ENCODE results near the gene C1orf21. TPM values are rescaled to one million over a fixed set of nuclear protein-coding genes. Genes with fewer than 3 reads are reported as not detected.

The C1orf21 gene
- total RNA-seq, 2 experiments from 2014 or later, result 1.9 to 2.2 TPM

DNA sequence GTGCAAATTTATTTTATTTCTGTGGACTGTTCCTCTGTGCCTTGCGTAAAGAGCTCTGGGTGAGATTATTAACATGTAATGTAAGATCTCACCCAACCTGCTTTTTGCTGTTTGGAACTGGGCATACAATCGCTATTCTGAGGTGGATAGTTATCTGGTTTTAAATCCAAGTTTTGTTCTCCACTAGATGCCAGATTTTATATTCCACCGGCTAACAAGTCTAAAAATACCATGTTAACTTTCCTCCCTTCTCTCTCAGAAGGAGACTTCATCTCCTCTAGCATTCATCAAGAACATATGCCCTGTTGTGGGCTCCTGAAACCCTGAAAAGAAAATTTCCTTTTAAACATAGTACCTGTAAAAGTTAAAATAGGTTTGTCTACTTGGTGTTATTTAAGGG, 56.4 kb downstream of the C1orf21 start:
- intact Hi-C loops (cut with micrococcal nuclease), result no loop called here
- no peaks in the 10 kb centered on the region for H3K4me1 Mint-ChIP-seq (ENCODE audit: low read depth)
- no peak overlapping the region for H3K4me3 Mint-ChIP-seq
- POLR2A ChIA-PET, result no interaction called here
- no peaks in the 10 kb centered on the region for H3K36me3 Mint-ChIP-seq
- H3K27me3 Mint-ChIP-seq, result peaks cover 2% of the 10 kb centered on the region
- no peak overlapping the region for H3K27ac Mint-ChIP-seq
- DNase-seq, result no peak
- no peaks in the 10 kb centered on the region for H3K9me3 Mint-ChIP-seq
- CTCF ChIA-PET, result no interaction called here

DNA sequence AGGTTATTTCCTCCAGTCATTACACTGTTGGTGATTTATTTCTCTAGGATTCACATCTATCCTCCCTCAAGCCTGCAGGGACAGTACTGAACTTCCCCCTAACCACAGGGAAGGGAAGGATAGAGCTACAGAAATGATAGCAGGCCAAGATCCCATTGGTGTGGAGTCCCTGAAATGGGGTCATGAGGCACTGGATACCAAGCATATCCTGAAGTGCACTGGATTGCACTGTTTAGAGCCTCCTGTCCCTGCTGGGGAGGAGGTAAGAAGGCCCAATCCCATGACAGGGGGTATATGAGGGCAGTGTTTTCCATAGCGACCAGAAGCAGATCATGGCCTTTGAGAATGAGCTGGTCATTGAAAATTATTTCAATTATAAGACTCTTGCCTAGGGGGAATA, 56.8 kb downstream of the C1orf21 start:
- H3K4me1 Mint-ChIP-seq (ENCODE audit: low read depth), result no peaks in the 10 kb centered on the region
- POLR2A ChIA-PET, result no interaction called here
- peaks cover 2% of the 10 kb centered on the region for H3K27me3 Mint-ChIP-seq
- H3K36me3 Mint-ChIP-seq, result no peaks in the 10 kb centered on the region
- H3K4me3 Mint-ChIP-seq, result no peak overlapping the region
- no peak for DNase-seq
- no peaks in the 10 kb centered on the region for H3K9me3 Mint-ChIP-seq
- intact Hi-C loops (cut with micrococcal nuclease), result no loop called here
- H3K27ac Mint-ChIP-seq, result no peak overlapping the region
- CTCF ChIA-PET, result no interaction called here

DNA sequence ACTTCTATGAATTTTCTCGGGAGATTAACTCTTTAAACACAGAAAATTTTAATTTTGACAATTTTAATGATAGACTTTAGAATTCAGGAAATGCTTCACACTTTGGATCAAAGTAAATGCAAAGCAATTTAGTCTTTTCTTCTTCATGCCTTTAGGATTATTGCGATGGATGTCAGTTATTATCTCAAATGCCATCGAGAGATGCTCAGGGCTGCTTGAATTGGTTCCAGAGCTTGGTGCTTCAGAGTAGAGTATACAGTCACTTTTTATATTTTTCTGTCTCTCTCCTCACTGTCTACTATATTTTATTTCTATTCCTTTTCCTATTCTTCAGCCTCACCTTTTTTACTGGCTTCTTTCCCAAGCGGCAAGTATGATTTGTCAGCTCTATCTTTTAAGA, 59.2 kb downstream of the C1orf21 start:
- H3K4me3 Mint-ChIP-seq, result no peak overlapping the region
- H3K36me3 Mint-ChIP-seq, result no peaks in the 10 kb centered on the region
- H3K4me1 Mint-ChIP-seq (ENCODE audit: low read depth), result no peaks in the 10 kb centered on the region
- CTCF ChIA-PET, result no interaction called here
- no peak overlapping the region for H3K27ac Mint-ChIP-seq
- peaks cover 4% of the 10 kb centered on the region for H3K27me3 Mint-ChIP-seq
- DNase-seq, result no peak
- H3K9me3 Mint-ChIP-seq, result no peaks in the 10 kb centered on the region
- intact Hi-C loops (cut with micrococcal nuclease), result no loop called here
- POLR2A ChIA-PET, result interaction anchor here (0.6 kb wide), 1 partner anchor 39 kb away, joined by 3 read pairs; no protein-coding TSS in a partner anchor

GRCh38 chr1:184447651-184448185, 60.9 kb downstream of the C1orf21 start:
- ChIA-PET POLR2A (no interaction called here), CTCF (no interaction called here)
- H3K27ac Mint-ChIP-seq, result no peak overlapping the region
- H3K9me3 Mint-ChIP-seq, result no peaks in the 10 kb centered on the region
- H3K36me3 Mint-ChIP-seq, result no peaks in the 10 kb centered on the region
- H3K4me1 Mint-ChIP-seq (ENCODE audit: low read depth), result no peaks in the 10 kb centered on the region
- DNase-seq, result no peak
- H3K27me3 Mint-ChIP-seq, result peaks cover 4% of the 10 kb centered on the region
- intact Hi-C loops (cut with micrococcal nuclease), result no loop called here
- no peak overlapping the region for H3K4me3 Mint-ChIP-seq

DNA sequence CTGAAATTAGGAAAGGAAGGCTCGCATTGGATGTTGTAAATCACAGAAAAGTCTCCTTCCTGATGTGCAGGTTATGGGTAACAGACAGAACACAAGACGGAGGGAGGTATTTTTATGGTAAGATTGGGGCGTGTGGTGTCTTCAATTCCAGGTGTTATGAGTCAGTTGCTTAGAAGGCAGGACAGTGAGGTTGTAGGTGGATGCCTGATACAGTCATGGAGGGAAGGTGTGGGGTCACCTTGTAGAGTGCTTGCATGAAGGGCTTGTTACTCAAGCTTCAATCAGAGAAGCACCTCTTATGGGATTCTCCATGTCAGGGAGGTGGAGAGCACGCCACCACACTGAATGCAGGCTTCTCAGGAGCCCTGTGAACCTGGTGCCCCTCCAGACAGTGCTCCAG, 63.1 kb downstream of the C1orf21 start:
- H3K9me3 Mint-ChIP-seq, result no peaks in the 10 kb centered on the region
- no peak overlapping the region for H3K4me3 Mint-ChIP-seq
- peaks cover 4% of the 10 kb centered on the region for H3K27me3 Mint-ChIP-seq
- no peaks in the 10 kb centered on the region for H3K36me3 Mint-ChIP-seq
- H3K4me1 Mint-ChIP-seq (ENCODE audit: low read depth), result no peaks in the 10 kb centered on the region
- ChIA-PET POLR2A (no interaction called here), CTCF (no interaction called here)
- H3K27ac Mint-ChIP-seq, result no peak overlapping the region
- no peak for DNase-seq
- intact Hi-C loops (cut with micrococcal nuclease), result no loop called here

- H3K27ac Mint-ChIP-seq, result no peak overlapping the region
- no peak overlapping the region for H3K4me3 Mint-ChIP-seq
- POLR2A ChIA-PET, result no interaction called here
- peaks cover 6% of the 10 kb centered on the region for H3K27me3 Mint-ChIP-seq
- H3K4me1 Mint-ChIP-seq (ENCODE audit: low read depth), result no peaks in the 10 kb centered on the region
- no peak for DNase-seq
- no peaks in the 10 kb centered on the region for H3K9me3 Mint-ChIP-seq
- intact Hi-C loops (cut with micrococcal nuclease), result no loop called here
- CTCF ChIA-PET, result no interaction called here
- H3K36me3 Mint-ChIP-seq, result no peaks in the 10 kb centered on the region
These were observed 69.0 kb downstream of the C1orf21 start for GRCh38 chr1:184455786-184456185.

DNA sequence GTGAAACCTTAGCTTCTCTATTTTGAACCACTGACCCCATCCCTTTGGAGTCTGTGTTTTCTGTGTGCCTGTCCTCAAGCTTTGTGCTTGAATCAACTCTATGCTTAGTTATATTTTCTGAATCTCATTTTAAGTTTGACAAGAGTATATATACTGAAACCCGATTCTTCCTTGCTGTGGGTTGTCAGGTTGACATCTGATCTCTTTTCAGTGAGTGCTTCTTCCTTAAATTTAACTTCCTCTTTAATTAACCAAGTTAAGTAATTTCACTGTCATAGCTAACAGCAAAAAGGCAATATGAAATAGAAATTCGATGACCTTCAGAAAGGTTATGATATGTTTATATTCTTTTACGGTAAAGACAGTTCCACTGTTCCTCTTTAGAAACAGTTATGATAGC, 69.4 kb downstream of the C1orf21 start:
- intact Hi-C loops (cut with micrococcal nuclease), result no loop called here
- Mint-ChIP-seq H3K27me3 (peaks cover 6% of the 10 kb centered on the region), H3K4me3 (no peak overlapping the region), H3K36me3 (no peaks in the 10 kb centered on the region), H3K9me3 (no peaks in the 10 kb centered on the region), H3K4me1 (ENCODE audit: low read depth) (no peaks in the 10 kb centered on the region), H3K27ac (no peak overlapping the region)
- ChIA-PET CTCF (no interaction called here), POLR2A (no interaction called here)
- DNase-seq, result no peak

GRCh38 chr1:184457500-184457899, 70.7 kb downstream of the C1orf21 start:
- ChIA-PET CTCF (no interaction called here), POLR2A (no interaction called here)
- Mint-ChIP-seq H3K27ac (no peak overlapping the region), H3K9me3 (no peaks in the 10 kb centered on the region), H3K36me3 (no peaks in the 10 kb centered on the region), H3K4me1 (ENCODE audit: low read depth) (no peaks in the 10 kb centered on the region), H3K27me3 (peaks cover 9% of the 10 kb centered on the region), H3K4me3 (no peak overlapping the region)
- intact Hi-C loops (cut with micrococcal nuclease), result no loop called here
- no peak for DNase-seq

DNA sequence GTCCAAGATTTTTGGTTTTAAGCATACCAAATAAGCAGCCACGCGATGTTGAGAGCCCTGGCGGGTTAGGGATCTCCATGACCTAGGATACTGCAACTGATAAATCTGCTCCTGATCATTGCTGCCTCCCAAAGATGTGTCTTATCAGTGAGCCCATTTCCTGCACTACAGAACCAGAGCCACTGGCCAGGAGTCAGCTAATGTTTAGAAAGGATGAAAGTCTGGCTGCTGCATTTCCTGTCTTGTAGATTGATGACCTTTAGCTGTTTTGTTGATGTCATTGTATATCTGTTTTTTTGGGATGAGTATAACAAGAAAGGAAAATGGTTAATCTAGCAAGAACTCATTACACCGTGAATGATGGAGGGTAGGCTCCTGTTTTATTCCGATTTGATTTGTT, 74.5 kb downstream of the C1orf21 start:
- Mint-ChIP-seq H3K27me3 (peaks cover 9% of the 10 kb centered on the region), H3K4me3 (no peak overlapping the region), H3K4me1 (ENCODE audit: low read depth) (no peaks in the 10 kb centered on the region), H3K9me3 (no peaks in the 10 kb centered on the region), H3K27ac (no peak overlapping the region), H3K36me3 (no peaks in the 10 kb centered on the region)
- ChIA-PET CTCF (no interaction called here), POLR2A (no interaction called here)
- no peak for DNase-seq
- intact Hi-C loops (cut with micrococcal nuclease), result no loop called here

- Mint-ChIP-seq H3K4me3 (no peak overlapping the region), H3K4me1 (ENCODE audit: low read depth) (no peaks in the 10 kb centered on the region), H3K36me3 (no peaks in the 10 kb centered on the region), H3K27me3 (peaks cover 9% of the 10 kb centered on the region), H3K27ac (no peak overlapping the region), H3K9me3 (no peaks in the 10 kb centered on the region)
- intact Hi-C loops (cut with micrococcal nuclease), result no loop called here
- POLR2A ChIA-PET, result no interaction called here
- CTCF ChIA-PET, result no interaction called here
- no peak for DNase-seq
These were observed 75.3 kb downstream of the C1orf21 start for GRCh38 chr1:184462155-184462554.

- Mint-ChIP-seq H3K4me1 (ENCODE audit: low read depth) (no peaks in the 10 kb centered on the region), H3K4me3 (no peak overlapping the region), H3K36me3 (no peaks in the 10 kb centered on the region), H3K9me3 (no peaks in the 10 kb centered on the region), H3K27ac (no peak overlapping the region), H3K27me3 (peaks cover 7% of the 10 kb centered on the region)
- intact Hi-C loops (cut with micrococcal nuclease), result no loop called here
- DNase-seq, result no peak
- ChIA-PET CTCF (no interaction called here), POLR2A (no interaction called here)
These were observed 76.2 kb downstream of the C1orf21 start for GRCh38 chr1:184462990-184463389.

GRCh38 chr1:184463680-184464079, 76.9 kb downstream of the C1orf21 start:
- H3K27ac Mint-ChIP-seq, result no peak overlapping the region
- H3K4me1 Mint-ChIP-seq (ENCODE audit: low read depth), result no peaks in the 10 kb centered on the region
- no peak for DNase-seq
- CTCF ChIA-PET, result no interaction called here
- H3K27me3 Mint-ChIP-seq, result peaks cover 7% of the 10 kb centered on the region
- POLR2A ChIA-PET, result no interaction called here
- no peak overlapping the region for H3K4me3 Mint-ChIP-seq
- intact Hi-C loops (cut with micrococcal nuclease), result no loop called here
- no peaks in the 10 kb centered on the region for H3K9me3 Mint-ChIP-seq
- no peaks in the 10 kb centered on the region for H3K36me3 Mint-ChIP-seq

- POLR2A ChIA-PET, result no interaction called here
- no peaks in the 10 kb centered on the region for H3K4me1 Mint-ChIP-seq (ENCODE audit: low read depth)
- no peaks in the 10 kb centered on the region for H3K36me3 Mint-ChIP-seq
- DNase-seq, result no peak
- no peak overlapping the region for H3K27ac Mint-ChIP-seq
- H3K4me3 Mint-ChIP-seq, result no peak overlapping the region
- no peaks in the 10 kb centered on the region for H3K9me3 Mint-ChIP-seq
- CTCF ChIA-PET, result no interaction called here
- peaks cover 8% of the 10 kb centered on the region for H3K27me3 Mint-ChIP-seq
- intact Hi-C loops (cut with micrococcal nuclease), result no loop called here
These were observed 77.9 kb downstream of the C1orf21 start for GRCh38 chr1:184464757-184465156.
